K562 treated with DMSO at 1 percent for 12 hours (cell line): ENCODE results near the gene FYN. TPM values are rescaled to one million over a fixed set of nuclear protein-coding genes. Genes with fewer than 3 reads are reported as not detected.

Experiments
- total RNA-seq: library from RNA; unstranded; fragments of 300-600 nt; gene quantifications from 2 replicates; pipeline ENCODE4 v1.2.3, GENCODE V29; 2022; ENCODE audit not compliant: insufficient read depth

FYN gene
- total RNA-seq: 9.6 and 27.2 TPM in 2 replicates

GRCh38 chr6:111873178-111874024 is at the start of gene FYN:
Gene FYN (minus strand): TSS chr6:111873452. CDS start chr6:111720051, 153,401 bp downstream.

Other genes with a start within 250 kb of the FYN start
- gene CCN6, start 180.7 kb upstream of the FYN start, total RNA-seq: not detected in 2 replicates
- 5.7 and 13.9 TPM in 2 replicates for gene TUBE1, start 214.0 kb upstream of the FYN start, total RNA-seq
- 5.4 and 6.9 TPM in 2 replicates for gene FAM229B, start 214.1 kb upstream of the FYN start, total RNA-seq